ENCODE data around the gene THRSP. TPM values are rescaled to one million over a fixed set of nuclear protein-coding genes. Genes with fewer than 3 reads are reported as not detected.

The THRSP gene
- total RNA-seq, 2 experiments from 2014 or later: not detected

DNA sequence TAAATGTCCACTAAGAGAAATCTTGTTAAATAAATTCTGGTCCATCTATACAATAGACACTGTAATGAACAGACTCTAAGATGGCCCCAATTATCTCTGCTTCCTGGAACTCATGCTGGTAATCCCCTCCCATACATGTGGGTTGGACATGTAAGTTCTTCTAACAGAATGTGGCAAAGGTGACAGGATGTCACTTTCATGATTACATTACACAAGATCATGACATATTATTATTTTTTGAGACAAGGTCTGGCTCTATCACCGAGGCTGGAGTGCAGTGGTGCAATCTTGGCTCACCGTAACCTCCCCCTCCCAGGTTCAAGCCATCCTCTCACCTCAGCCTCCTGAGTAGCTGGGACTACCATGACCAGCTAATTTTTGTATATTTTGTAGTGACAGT, 30.6 kb downstream of the THRSP start:
- DNase-seq: peak; percentile 19
- Mint-ChIP-seq H3K4me1 (peaks cover 16% of the 10 kb centered on the region), H3K27me3 (no peaks in the 10 kb centered on the region), H3K27ac (peak overlapping the region; percentile 27), H3K36me3 (ENCODE audit: low read depth) (peaks cover 39% of the 10 kb centered on the region), H3K4me3 (no peak overlapping the region), H3K9me3 (no peaks in the 10 kb centered on the region)
- ChIA-PET POLR2A (no interaction called here), CTCF (interaction anchor here (1.3 to 1.4 kb wide), 2 partner anchors 10 to 55 kb away, joined by 3 to 6 read pairs; no protein-coding TSS in a partner anchor)

DNA sequence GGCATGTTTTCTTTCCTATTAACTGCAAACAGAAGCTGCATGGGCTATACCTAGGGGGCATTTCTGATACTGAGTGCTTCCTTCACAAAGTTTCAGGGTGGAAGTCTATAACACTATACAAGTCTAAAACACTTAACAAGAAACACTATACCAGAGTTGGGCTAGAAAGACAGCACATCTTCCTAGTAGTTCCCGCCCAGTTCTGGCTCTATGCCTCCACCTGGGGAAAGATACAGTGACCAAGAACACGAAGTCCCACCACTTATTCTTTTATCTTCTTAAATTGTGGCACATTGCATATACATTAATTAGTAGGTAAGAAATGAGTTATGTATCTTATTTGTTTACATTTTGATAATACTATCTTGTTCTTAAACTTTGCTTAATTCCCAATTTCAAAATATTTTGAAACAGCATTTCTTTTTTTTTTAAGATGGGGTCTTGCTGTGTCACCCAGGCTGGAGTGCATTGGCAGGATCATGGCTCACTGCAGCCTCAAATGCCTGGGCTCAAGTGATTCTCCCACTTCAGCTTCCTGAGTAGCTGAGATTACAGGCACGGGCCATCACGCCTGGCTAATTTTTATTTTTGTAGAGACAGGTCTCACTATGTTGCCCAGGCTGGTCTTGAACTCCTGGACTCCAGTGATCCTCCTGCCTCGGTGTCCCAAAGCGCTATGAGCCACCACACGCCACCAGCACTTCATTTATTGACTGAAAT, 34.2 kb downstream of the THRSP start:
- no peak for DNase-seq
- peaks cover 16% of the 10 kb centered on the region for H3K4me1 Mint-ChIP-seq
- CTCF ChIA-PET: no interaction called here
- H3K27ac Mint-ChIP-seq: no peak overlapping the region
- no peak overlapping the region for H3K4me3 Mint-ChIP-seq
- no peaks in the 10 kb centered on the region for H3K27me3 Mint-ChIP-seq
- POLR2A ChIA-PET: no interaction called here
- H3K9me3 Mint-ChIP-seq: no peaks in the 10 kb centered on the region
- H3K36me3 Mint-ChIP-seq (ENCODE audit: low read depth): peaks cover 59% of the 10 kb centered on the region

DNA sequence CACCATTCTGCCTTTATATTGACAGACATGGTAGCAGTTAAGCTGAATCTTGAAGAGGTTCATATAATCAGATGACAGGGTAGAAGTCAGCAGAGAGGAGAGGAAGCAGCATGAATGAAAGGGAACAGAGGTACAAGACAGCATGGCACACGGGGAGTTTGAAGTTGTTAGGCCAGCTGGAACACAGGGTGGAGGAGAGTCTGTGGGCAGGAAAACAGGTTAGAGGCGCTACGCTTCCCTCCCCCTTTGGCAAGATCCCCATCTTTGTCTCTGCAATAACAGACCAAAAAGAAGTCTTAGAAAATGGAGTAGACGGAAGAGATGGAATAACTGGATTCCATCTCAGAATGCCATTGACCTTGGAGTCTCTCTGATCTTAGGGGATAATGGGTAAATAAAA, 36.0 kb downstream of the THRSP start:
- DNase-seq: no peak
- H3K4me1 Mint-ChIP-seq: peaks cover 8% of the 10 kb centered on the region
- ChIA-PET CTCF (no interaction called here), POLR2A (no interaction called here)
- no peak overlapping the region for H3K27ac Mint-ChIP-seq
- H3K36me3 Mint-ChIP-seq (ENCODE audit: low read depth): peaks cover 45% of the 10 kb centered on the region
- no peaks in the 10 kb centered on the region for H3K27me3 Mint-ChIP-seq
- H3K4me3 Mint-ChIP-seq: no peak overlapping the region
- H3K9me3 Mint-ChIP-seq: no peaks in the 10 kb centered on the region

- Mint-ChIP-seq H3K36me3 (ENCODE audit: low read depth) (peaks cover 41% of the 10 kb centered on the region), H3K27me3 (no peaks in the 10 kb centered on the region), H3K9me3 (no peaks in the 10 kb centered on the region), H3K27ac (no peak overlapping the region), H3K4me3 (no peak overlapping the region), H3K4me1 (peaks cover 4% of the 10 kb centered on the region)
- ChIA-PET POLR2A (no interaction called here), CTCF (no interaction called here)
- no peak for DNase-seq
Measured at GRCh38 chr11:78100261-78100660, 36.6 kb downstream of the THRSP start.

GRCh38 chr11:78100676-78101472, 37.2 kb downstream of the THRSP start:
- no peaks in the 10 kb centered on the region for H3K9me3 Mint-ChIP-seq
- peaks cover 38% of the 10 kb centered on the region for H3K36me3 Mint-ChIP-seq (ENCODE audit: low read depth)
- no peak overlapping the region for H3K4me3 Mint-ChIP-seq
- no peaks in the 10 kb centered on the region for H3K4me1 Mint-ChIP-seq
- no peak for DNase-seq
- H3K27ac Mint-ChIP-seq: no peak overlapping the region
- ChIA-PET POLR2A (no interaction called here), CTCF (interaction anchor here (1.7 kb wide), 1 partner anchor 10 kb away, joined by 5 read pairs; no protein-coding TSS in a partner anchor)
- no peaks in the 10 kb centered on the region for H3K27me3 Mint-ChIP-seq

- ChIA-PET CTCF (interaction anchor here (0.8 to 2.9 kb wide), 4 partner anchors 8 to 30 kb away, joined by 3 to 7 read pairs (median 4); partner anchors contain the start of gene ALG8), POLR2A (no interaction called here)
- DNase-seq: no peak
- Mint-ChIP-seq H3K27me3 (no peaks in the 10 kb centered on the region), H3K27ac (no peak overlapping the region), H3K4me1 (no peaks in the 10 kb centered on the region), H3K4me3 (no peak overlapping the region), H3K36me3 (ENCODE audit: low read depth) (peaks cover 37% of the 10 kb centered on the region), H3K9me3 (no peaks in the 10 kb centered on the region)
Measured at GRCh38 chr11:78109081-78110015, 45.7 kb downstream of the THRSP start.

GRCh38 chr11:78110351-78110750, 46.7 kb downstream of the THRSP start:
- no peak overlapping the region for H3K4me3 Mint-ChIP-seq
- ChIA-PET CTCF (interaction anchor here (0.6 to 2.9 kb wide), 4 partner anchors 9 to 471 kb away, joined by 3 to 7 read pairs (median 4); partner anchors contain the start of gene ALG8), POLR2A (no interaction called here)
- no peaks in the 10 kb centered on the region for H3K9me3 Mint-ChIP-seq
- H3K27ac Mint-ChIP-seq: no peak overlapping the region
- H3K36me3 Mint-ChIP-seq (ENCODE audit: low read depth): peaks cover 37% of the 10 kb centered on the region
- H3K27me3 Mint-ChIP-seq: no peaks in the 10 kb centered on the region
- no peaks in the 10 kb centered on the region for H3K4me1 Mint-ChIP-seq
- no peak for DNase-seq

DNA sequence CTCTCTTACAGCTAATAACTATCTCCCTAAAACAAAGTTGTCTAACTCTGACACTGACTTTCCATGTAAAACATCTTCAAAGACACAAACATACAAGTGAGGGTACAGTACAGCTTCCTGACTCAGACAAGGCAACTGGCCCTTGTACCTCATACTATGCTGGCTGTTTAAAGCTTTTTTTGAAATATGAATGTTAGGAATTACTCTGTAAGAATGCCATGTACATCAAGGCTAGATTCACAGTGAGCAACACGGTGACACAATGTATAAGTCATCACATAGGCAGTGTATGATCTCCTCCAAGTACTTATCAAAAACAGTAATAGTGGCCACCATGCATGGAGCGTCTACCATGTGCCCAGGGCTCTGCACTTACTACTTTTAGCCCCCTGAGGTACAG, 47.2 kb downstream of the THRSP start:
- H3K4me3 Mint-ChIP-seq: no peak overlapping the region
- DNase-seq: no peak
- H3K27me3 Mint-ChIP-seq: no peaks in the 10 kb centered on the region
- H3K27ac Mint-ChIP-seq: no peak overlapping the region
- H3K9me3 Mint-ChIP-seq: no peaks in the 10 kb centered on the region
- peaks cover 35% of the 10 kb centered on the region for H3K36me3 Mint-ChIP-seq (ENCODE audit: low read depth)
- ChIA-PET CTCF (interaction anchor here (0.6 to 2.1 kb wide), 2 partner anchors 9 to 472 kb away, joined by 4 to 5 read pairs; no protein-coding TSS in a partner anchor), POLR2A (no interaction called here)
- no peaks in the 10 kb centered on the region for H3K4me1 Mint-ChIP-seq

DNA sequence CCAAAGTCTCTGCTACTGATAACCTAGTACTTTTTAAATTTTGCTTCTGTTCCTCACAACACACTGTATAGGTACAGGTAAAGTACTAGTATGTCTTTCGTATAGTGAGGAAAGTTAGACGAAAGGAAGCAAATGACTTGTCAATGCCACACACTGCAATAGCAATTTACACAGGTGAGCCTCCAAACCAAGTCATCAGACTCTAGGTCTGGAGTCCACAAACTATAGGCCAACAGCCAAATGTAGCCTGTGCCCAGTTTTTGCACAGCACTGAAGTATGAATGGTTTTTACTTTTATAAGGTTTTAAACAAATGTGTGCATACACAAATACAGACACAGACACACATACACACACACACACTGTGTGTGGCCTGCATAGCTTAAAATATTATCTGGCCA, 47.6 kb downstream of the THRSP start:
- Mint-ChIP-seq H3K4me3 (no peak overlapping the region), H3K36me3 (ENCODE audit: low read depth) (peaks cover 32% of the 10 kb centered on the region), H3K9me3 (no peaks in the 10 kb centered on the region), H3K4me1 (no peaks in the 10 kb centered on the region), H3K27ac (no peak overlapping the region), H3K27me3 (no peaks in the 10 kb centered on the region)
- DNase-seq: no peak
- ChIA-PET POLR2A (no interaction called here), CTCF (interaction anchor here (0.6 to 2.1 kb wide), 2 partner anchors 10 to 472 kb away, joined by 4 to 5 read pairs; no protein-coding TSS in a partner anchor)

DNA sequence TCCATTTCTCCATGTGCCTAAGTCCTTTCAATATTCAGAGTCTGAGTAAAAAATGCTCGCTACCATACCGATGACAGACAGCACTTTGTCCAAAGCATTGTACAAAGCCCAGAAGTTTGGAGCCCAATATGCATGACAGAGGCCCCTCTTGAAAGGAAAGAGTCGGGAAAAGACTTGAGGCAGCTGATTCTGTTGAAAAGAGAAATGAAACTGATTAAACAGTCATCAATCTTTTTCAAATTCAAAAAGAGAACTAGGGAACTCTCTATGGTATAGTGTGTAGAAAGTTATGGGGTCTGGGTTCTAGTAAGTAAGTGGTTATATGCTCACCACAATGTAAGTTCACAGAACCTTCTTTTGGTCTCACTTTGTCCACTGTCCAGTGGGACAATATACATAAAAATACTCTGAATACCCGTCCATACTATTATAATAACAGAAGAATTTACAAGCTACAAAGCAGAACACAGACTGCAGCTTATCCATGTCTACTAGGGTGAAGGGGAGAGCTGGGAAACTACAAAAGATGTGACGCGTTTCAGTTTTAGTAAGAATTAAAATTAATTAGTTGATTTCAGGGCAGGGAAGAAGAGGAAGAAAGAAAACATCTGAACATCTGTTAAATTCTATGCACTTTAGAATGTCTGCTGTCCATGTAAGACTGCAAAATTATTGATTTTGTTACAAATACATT, 49.1 kb downstream of the THRSP start:
- no peak for DNase-seq
- Mint-ChIP-seq H3K9me3 (no peaks in the 10 kb centered on the region), H3K27ac (no peak overlapping the region), H3K27me3 (no peaks in the 10 kb centered on the region), H3K4me3 (no peak overlapping the region), H3K4me1 (no peaks in the 10 kb centered on the region), H3K36me3 (ENCODE audit: low read depth) (peaks cover 35% of the 10 kb centered on the region)
- CTCF ChIA-PET: no interaction called here
- POLR2A ChIA-PET: no interaction called here
